Measurements from ENCODE around the gene PLCB2. TPM values are rescaled to one million over a fixed set of nuclear protein-coding genes. Genes with fewer than 3 reads are reported as not detected.

PLCB2 gene
- total and polyA plus RNA-seq, 2 experiments from 2014 or later, result 9.5 to 13.8 TPM

DNA sequence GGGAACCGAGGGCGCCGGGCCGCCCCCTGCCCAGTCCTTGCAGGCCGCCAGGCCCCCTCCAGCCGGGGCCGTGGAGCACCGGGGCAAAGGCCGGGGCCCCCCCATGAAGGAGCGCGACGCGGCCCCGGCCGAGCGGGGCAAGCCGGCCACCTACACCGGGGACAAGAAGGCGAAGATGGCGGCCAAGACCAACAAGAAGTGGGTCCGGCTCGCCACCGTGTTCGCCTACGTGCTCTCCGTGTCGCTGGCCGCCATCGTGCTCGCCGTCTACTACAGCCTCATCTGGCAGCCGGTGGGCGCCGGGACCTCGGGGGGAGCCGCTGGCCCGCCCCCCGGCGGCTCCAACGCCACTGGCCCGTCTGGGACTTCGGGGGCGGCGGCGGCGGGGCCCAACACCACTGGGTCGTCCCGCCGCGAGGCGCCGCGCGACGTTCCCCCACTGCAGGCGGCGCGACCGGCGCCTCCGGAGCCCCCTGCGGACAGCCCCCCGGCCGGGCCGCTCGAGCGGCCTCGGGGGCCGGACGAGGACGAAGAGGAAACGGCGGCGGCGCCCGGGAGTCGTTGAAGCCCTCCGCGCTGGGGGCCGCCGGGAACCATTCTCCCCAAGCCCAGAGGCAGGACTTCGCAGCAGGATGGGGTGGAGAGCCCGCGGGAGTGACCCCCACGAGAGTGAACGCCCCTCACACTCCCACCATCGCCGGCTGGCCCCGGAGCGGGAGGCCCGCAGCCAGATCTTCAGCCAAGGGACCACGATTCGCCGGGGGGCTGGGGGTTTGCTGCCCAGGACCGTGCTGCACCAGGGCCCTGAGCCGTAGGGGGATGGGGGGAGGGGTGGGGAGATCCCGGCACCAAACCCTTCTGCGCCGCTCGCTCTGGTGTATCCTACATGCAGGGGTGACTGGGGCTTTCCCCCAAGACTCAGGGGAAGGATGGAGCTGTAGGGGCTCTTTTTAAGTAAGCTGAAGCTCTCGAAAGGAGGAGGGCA, 16.5 kb upstream of the PLCB2 start (continued):
- TF ChIP-seq, protein P1, sequence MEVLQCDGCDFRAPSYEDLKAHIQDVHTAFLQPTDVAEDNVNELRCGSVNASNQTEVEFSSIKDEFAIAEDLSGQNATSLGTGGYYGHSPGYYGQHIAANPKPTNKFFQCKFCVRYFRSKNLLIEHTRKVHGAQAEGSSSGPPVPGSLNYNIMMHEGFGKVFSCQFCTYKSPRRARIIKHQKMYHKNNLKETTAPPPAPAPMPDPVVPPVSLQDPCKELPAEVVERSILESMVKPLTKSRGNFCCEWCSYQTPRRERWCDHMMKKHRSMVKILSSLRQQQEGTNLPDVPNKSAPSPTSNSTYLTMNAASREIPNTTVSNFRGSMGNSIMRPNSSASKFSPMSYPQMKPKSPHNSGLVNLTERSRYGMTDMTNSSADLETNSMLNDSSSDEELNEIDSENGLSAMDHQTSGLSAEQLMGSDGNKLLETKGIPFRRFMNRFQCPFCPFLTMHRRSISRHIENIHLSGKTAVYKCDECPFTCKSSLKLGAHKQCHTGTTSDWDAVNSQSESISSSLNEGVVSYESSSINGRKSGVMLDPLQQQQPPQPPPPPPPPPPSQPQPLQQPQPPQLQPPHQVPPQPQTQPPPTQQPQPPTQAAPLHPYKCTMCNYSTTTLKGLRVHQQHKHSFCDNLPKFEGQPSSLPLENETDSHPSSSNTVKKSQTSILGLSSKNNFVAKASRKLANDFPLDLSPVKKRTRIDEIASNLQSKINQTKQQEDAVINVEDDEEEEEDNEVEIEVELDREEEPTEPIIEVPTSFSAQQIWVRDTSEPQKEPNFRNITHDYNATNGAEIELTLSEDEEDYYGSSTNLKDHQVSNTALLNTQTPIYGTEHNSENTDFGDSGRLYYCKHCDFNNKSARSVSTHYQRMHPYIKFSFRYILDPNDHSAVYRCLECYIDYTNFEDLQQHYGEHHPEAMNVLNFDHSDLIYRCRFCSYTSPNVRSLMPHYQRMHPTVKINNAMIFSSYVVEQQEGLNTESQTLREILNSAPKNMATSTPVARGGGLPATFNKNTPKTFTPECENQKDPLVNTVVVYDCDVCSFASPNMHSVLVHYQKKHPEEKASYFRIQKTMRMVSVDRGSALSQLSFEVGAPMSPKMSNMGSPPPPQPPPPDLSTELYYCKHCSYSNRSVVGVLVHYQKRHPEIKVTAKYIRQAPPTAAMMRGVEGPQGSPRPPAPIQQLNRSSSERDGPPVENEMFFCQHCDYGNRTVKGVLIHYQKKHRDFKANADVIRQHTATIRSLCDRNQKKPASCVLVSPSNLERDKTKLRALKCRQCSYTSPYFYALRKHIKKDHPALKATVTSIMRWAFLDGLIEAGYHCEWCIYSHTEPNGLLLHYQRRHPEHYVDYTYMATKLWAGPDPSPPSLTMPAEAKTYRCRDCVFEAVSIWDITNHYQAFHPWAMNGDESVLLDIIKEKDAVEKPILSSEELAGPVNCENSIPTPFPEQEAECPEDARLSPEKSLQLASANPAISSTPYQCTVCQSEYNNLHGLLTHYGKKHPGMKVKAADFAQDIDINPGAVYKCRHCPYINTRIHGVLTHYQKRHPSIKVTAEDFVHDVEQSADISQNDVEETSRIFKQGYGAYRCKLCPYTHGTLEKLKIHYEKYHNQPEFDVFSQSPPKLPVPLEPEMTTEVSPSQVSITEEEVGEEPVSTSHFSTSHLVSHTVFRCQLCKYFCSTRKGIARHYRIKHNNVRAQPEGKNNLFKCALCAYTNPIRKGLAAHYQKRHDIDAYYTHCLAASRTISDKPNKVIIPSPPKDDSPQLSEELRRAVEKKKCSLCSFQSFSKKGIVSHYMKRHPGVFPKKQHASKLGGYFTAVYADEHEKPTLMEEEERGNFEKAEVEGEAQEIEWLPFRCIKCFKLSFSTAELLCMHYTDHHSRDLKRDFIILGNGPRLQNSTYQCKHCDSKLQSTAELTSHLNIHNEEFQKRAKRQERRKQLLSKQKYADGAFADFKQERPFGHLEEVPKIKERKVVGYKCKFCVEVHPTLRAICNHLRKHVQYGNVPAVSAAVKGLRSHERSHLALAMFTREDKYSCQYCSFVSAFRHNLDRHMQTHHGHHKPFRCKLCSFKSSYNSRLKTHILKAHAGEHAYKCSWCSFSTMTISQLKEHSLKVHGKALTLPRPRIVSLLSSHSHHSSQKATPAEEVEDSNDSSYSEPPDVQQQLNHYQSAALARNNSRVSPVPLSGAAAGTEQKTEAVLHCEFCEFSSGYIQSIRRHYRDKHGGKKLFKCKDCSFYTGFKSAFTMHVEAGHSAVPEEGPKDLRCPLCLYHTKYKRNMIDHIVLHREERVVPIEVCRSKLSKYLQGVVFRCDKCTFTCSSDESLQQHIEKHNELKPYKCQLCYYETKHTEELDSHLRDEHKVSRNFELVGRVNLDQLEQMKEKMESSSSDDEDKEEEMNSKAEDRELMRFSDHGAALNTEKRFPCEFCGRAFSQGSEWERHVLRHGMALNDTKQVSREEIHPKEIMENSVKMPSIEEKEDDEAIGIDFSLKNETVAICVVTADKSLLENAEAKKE (CRISPR knock-in tag; IDR thresholded peaks at IDR 0.05), result no peak
- TF ChIP-seq POLR2AphosphoS5 (IDR thresholded peaks at IDR 0.05; ENCODE audit: low read depth) (no peak), EZH2 (IDR thresholded peaks at IDR 0.05; ENCODE audit: low read depth, unreplicated experiment) (no peak), NANOG (IDR thresholded peaks at IDR 0.05; ENCODE audit: borderline replicate concordance) (no peak), ZNF114 (CRISPR knock-in tag; IDR thresholded peaks at IDR 0.05) (no peak), EZH2phosphoT487 (IDR thresholded peaks at IDR 0.05; ENCODE audit: unreplicated experiment) (no peak), STAT1 (IDR thresholded peaks at IDR 0.05; ENCODE audit: unreplicated experiment) (no peak), ZNF331 (CRISPR knock-in tag; IDR thresholded peaks at IDR 0.05; ENCODE audit: low read depth) (no peak), CREB1 (CRISPR knock-in tag; IDR thresholded peaks at IDR 0.05; ENCODE audit: low read depth) (no peak)

Measured in GM23338 (cell line).